WTC11 (cell line): ENCODE measurements around the gene P2RX6. TPM values are rescaled to one million over a fixed set of nuclear protein-coding genes. Genes with fewer than 3 reads are reported as not detected.

Experiments used
- ATAC-seq: fragments of 200-7000 bp; cut with Tn5 transposase; 2 replicates; pipeline ENCODE4 v1.10.0; 2021; ENCODE audit warnings: mild to moderate bottlenecking, moderate library complexity
- CTCF ChIA-PET: fragments of 300-600 bp; sonication (Branson Sonifier 250); formaldehyde crosslinking; loops from one replicate; lab custom pipeline; 2021; ENCODE audit warnings: antibody characterized with exemption; lab: Charles Lee
- POLR2A ChIA-PET: fragments of 350-600 bp; sonication (Branson Sonifier 250); formaldehyde crosslinking; loops from one replicate; lab custom pipeline; 2021; ENCODE audit warnings: antibody characterized with exemption; lab: Charles Lee
- DNase-seq: peaks from one replicate; pipeline ENCODE4 v3.0.0; 2021; ENCODE audit warnings: low spot score
- H3K27ac Mint-ChIP-seq: 2 replicates; pipeline ENCODE4 v1.8.0; 2021; ENCODE audit warnings: mixed read lengths
- H3K27me3 Mint-ChIP-seq: 2 replicates; pipeline ENCODE4 v1.8.0; 2021; ENCODE audit warnings: low read depth, mild to moderate bottlenecking, moderate library complexity, mixed read lengths
- H3K36me3 Mint-ChIP-seq: 2 replicates; pipeline ENCODE4 v1.8.0; 2021; ENCODE audit warnings: mixed read lengths
- H3K4me1 Mint-ChIP-seq: 2 replicates; pipeline ENCODE4 v1.8.0; 2022; ENCODE audit warnings: mixed read lengths
- H3K4me3 Mint-ChIP-seq: 2 replicates; pipeline ENCODE4 v1.8.0; 2021; ENCODE audit warnings: mild to moderate bottlenecking, moderate library complexity, mixed read lengths
- H3K9me3 Mint-ChIP-seq: 2 replicates; pipeline ENCODE4 v1.8.0; 2021; ENCODE audit warnings: mixed read lengths
- CREB1 ChIP-seq: sonication (generic); formaldehyde crosslinking; IDR thresholded peaks from 2 replicates; pipeline ENCODE4 v1.8.0; 2023; ENCODE audit warnings: mild to moderate bottlenecking, missing genetic modification reagents
- E2F5 ChIP-seq: sonication (generic); formaldehyde crosslinking; IDR thresholded peaks from 2 replicates; pipeline ENCODE4 v1.8.1; 2022; ENCODE audit warnings: mild to moderate bottlenecking, moderate library complexity, missing genetic modification reagents
- ELF4 ChIP-seq: sonication (generic); formaldehyde crosslinking; IDR thresholded peaks from 2 replicates; pipeline ENCODE4 v1.8.1; 2022; ENCODE audit warnings: low read depth, mild to moderate bottlenecking, moderate library complexity, missing genetic modification reagents
- ERG ChIP-seq: fragments of 250-450 bp; sonication (Bioruptor Pico); IDR thresholded peaks from 2 replicates; pipeline ENCODE4 v1.8.0; 2021; ENCODE audit warnings: mild to moderate bottlenecking
- ESRRA ChIP-seq: sonication (generic); formaldehyde crosslinking; IDR thresholded peaks from 2 replicates; pipeline ENCODE4 v1.8.1; 2022; ENCODE audit warnings: mild to moderate bottlenecking, missing genetic modification reagents, borderline replicate concordance
- FOXK1 ChIP-seq: sonication (generic); formaldehyde crosslinking; IDR thresholded peaks from 2 replicates; pipeline ENCODE4 v1.8.0; 2022; ENCODE audit warnings: mild to moderate bottlenecking, moderate library complexity, missing genetic modification reagents
- HMGA2 ChIP-seq: fragments of 250-450 bp; sonication (Bioruptor Pico); IDR thresholded peaks from 2 replicates; pipeline ENCODE4 v1.4.0; 2021; ENCODE audit warnings: mild to moderate bottlenecking, moderate library complexity
- JUN ChIP-seq: sonication (generic); formaldehyde crosslinking; IDR thresholded peaks from 2 replicates; pipeline ENCODE4 v1.8.0; 2023; ENCODE audit warnings: mild to moderate bottlenecking, missing genetic modification reagents
- NFYB ChIP-seq: sonication (generic); formaldehyde crosslinking; conservative IDR thresholded peaks from 2 replicates; pipeline ENCODE4 v1.8.0; 2022; ENCODE audit warnings: low read depth, missing genetic modification reagents
- NR3C1 ChIP-seq: sonication (generic); formaldehyde crosslinking; conservative IDR thresholded peaks from 2 replicates; pipeline ENCODE4 v1.8.1; 2023; ENCODE audit warnings: low read depth, mild to moderate bottlenecking, missing genetic modification reagents
- OVOL2 ChIP-seq: fragments of 250-450 bp; sonication (Bioruptor Pico); IDR thresholded peaks from 2 replicates; pipeline ENCODE4 v1.9.0; 2021; ENCODE audit warnings: mild to moderate bottlenecking, borderline replicate concordance
- SMAD4 ChIP-seq: sonication (generic); formaldehyde crosslinking; IDR thresholded peaks from 2 replicates; pipeline ENCODE4 v1.8.0; 2022; ENCODE audit warnings: mild to moderate bottlenecking, missing genetic modification reagents
- USF1 ChIP-seq: sonication (generic); formaldehyde crosslinking; IDR thresholded peaks from 2 replicates; pipeline ENCODE4 v1.8.0; 2022; ENCODE audit warnings: mild to moderate bottlenecking, missing genetic modification reagents
- ZMAT4 ChIP-seq: fragments of 250-450 bp; sonication (Bioruptor Pico); IDR thresholded peaks from 2 replicates; pipeline ENCODE4 v1.9.0; 2021; ENCODE audit warnings: mild to moderate bottlenecking
- ZNF317 ChIP-seq: sonication (generic); formaldehyde crosslinking; IDR thresholded peaks from 2 replicates; pipeline ENCODE4 v1.8.1; 2023; ENCODE audit warnings: low read depth, mild to moderate bottlenecking, moderate library complexity, missing genetic modification reagents, borderline replicate concordance
- ZNF396 ChIP-seq: fragments of 250-450 bp; sonication (Bioruptor Pico); IDR thresholded peaks from 2 replicates; pipeline ENCODE4 v1.8.0; 2021; ENCODE audit warnings: mild to moderate bottlenecking, moderate library complexity, borderline replicate concordance
- ZNF532 ChIP-seq: fragments of 250-450 bp; sonication (Bioruptor Pico); IDR thresholded peaks from 2 replicates; pipeline ENCODE4 v1.9.0; 2021; ENCODE audit warnings: mild to moderate bottlenecking, borderline replicate concordance
- ZSCAN18 ChIP-seq: fragments of 250-450 bp; sonication (Bioruptor Pico); IDR thresholded peaks from 2 replicates; pipeline ENCODE4 v2.1.2; 2022; ENCODE audit warnings: mild to moderate bottlenecking, moderate library complexity
- total RNA-seq: library from RNA; stranded (reverse); gene quantifications from 3 replicates; pipeline ENCODE4 v1.2.3, GENCODE V29; 2021

The P2RX6 gene
- total RNA-seq, 1 experiment from 2014 or later = 0.13 TPM

- no peak for TF ChIP-seq ZNF532
- no peak for TF ChIP-seq FOXK1 (CRISPR knock-in tag)
- no peak for TF ChIP-seq ZMAT4 (CRISPR knock-in tag)
- TF ChIP-seq E2F5 (CRISPR knock-in tag) = no peak
- TF ChIP-seq ZNF396 (CRISPR knock-in tag) = no peak
- no peak for TF ChIP-seq SMAD4 (CRISPR knock-in tag)
- no peak for TF ChIP-seq ERG (CRISPR knock-in tag)
- TF ChIP-seq HMGA2 = no peak
- no peak for TF ChIP-seq CREB1
- no peak for TF ChIP-seq JUN (CRISPR knock-in tag)
- TF ChIP-seq USF1 = no peak
- no peak for TF ChIP-seq OVOL2 (CRISPR knock-in tag)
Measured at GRCh38 chr22:21064917-21065864, 50.2 kb downstream of the P2RX6 start (continued).

GRCh38 chr22:21067075-21067900, 52.3 kb downstream of the P2RX6 start:
- no peak for ATAC-seq
- ChIA-PET POLR2A (no interaction called here), CTCF (no interaction called here)
- no peak overlapping the region for H3K27ac Mint-ChIP-seq
- no peak for DNase-seq
- no peak overlapping the region for H3K4me3 Mint-ChIP-seq
- no peaks in the 10 kb centered on the region for H3K36me3 Mint-ChIP-seq
- H3K27me3 Mint-ChIP-seq = no peaks in the 10 kb centered on the region
- no peaks in the 10 kb centered on the region for H3K4me1 Mint-ChIP-seq
- H3K9me3 Mint-ChIP-seq = peaks cover 10% of the 10 kb centered on the region
- no peak for TF ChIP-seq ZNF532
- TF ChIP-seq OVOL2 (CRISPR knock-in tag) = no peak
- TF ChIP-seq ESRRA = no peak
- no peak for TF ChIP-seq ZSCAN18 (CRISPR knock-in tag)
- no peak for TF ChIP-seq ZNF396 (CRISPR knock-in tag)
- no peak for TF ChIP-seq ELF4 (CRISPR knock-in tag)
- no peak for TF ChIP-seq ZNF317 (CRISPR knock-in tag)
- TF ChIP-seq NFYB (CRISPR knock-in tag) = no peak
- no peak for TF ChIP-seq NR3C1
